HG02588 (cell line): ENCODE measurements around the gene INAVA.
"Not testable (repeated sequence)": the region's sequence is repeated elsewhere in the genome, so short reads cannot be mapped to it uniquely, and the experiment has no call there.

Experiments used
- ATAC-seq: cut with Tn5 transposase; IDR thresholded peaks from one replicate; pipeline ENCODE4 v1.9.1; 2021; ENCODE audit warnings: mild to moderate bottlenecking, moderate library complexity; ENCODE audit not compliant: unreplicated experiment

INAVA gene

DNA sequence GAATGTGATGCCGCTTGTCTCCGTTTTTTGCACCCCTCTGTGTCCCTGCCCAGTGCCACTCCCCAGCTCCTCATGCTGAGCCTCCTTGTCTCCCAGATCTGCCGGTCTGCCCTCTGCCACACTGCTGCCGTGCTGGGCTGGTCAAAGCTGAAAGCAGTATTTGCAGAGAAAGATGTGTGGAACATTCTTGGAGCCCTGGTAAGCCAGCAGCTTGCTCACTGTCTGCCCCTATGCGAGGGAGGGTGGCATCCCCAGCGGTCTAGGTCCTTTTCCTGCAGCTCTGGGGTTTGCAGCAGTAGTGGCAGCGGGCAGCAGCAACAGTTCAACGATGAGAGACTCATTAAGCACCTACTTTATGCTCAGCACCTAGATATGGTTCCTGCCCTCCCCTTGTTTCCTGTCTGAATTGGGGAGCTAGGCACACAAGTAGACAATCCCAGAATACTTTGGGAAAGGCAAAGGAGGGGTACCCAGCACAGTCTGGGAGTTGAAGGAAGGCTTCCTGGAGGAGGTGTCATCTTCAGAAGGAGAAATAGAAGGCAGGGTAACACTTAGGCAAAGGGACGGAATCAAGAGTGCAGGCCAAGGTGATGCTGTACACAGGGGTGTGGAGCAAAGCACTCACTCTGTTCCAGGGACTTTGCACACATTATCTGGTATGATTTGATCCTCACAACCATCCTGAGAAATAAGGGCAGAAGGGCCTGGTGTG is 65.7 kb downstream of the INAVA start:
- no peak for ATAC-seq

- no peak for ATAC-seq
Measured at GRCh38 chr1:200960948-200961340, 66.2 kb downstream of the INAVA start.

GRCh38 chr1:200962151-200962550 is 67.5 kb downstream of the INAVA start:
- ATAC-seq: not testable (repeated sequence)

GRCh38 chr1:200962631-200963030 is 67.9 kb downstream of the INAVA start:
- ATAC-seq: no peak

DNA sequence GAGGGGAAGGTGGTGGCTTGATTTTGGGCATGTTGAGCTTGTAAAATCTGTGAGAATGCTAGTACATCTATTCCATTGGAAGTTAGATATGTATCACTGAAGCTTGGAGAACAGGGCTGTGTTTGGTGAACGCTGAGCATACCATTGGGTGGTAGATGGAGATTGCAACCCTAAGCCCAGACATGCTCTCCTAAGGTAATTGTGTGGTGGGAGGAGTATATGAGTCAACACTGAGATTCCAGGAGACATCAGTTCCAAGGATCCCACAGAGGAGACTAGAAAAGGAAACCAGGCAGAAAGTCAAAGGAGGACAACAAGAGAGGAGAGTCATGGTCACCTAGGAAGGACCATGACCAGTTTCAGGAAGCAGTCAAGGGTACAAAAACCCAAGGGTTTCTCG is 68.4 kb downstream of the INAVA start:
- no peak for ATAC-seq

DNA sequence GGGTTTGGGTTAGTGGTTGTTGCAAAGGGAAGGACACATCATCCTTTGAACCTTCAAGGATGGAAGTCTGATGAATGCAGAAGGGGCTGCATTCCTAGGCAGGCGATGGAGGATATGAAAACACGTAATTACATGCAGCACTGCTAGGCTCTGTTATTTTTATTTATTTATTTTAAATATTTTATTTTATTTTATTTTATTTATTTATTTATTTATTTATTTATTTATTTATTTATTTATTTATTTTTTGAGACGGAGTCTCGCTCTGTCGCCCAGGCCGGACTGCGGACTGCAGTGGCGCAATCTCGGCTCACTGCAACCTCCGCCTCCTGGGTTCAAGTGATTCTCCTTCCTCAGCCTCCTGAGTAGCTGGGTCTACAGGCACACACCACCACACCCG is 69.2 kb downstream of the INAVA start:
- ATAC-seq: not testable (repeated sequence)
